Rectal smooth muscle tissue (tissue), 1 donor: ENCODE results near the gene GGT7.

Source experiments
- H3K27ac ChIP-seq: one replicate; pipeline ENCODE4 v1.7.0; 2013; ENCODE audit warnings: low read depth, low read length, inconsistent platforms
- H3K27me3 ChIP-seq: one replicate; pipeline ENCODE4 v1.7.0; 2013; ENCODE audit warnings: low read length; ENCODE audit not compliant: control insufficient read depth, insufficient read depth
- H3K36me3 ChIP-seq: one replicate; pipeline ENCODE4 v1.7.0; 2013; ENCODE audit warnings: low read length; ENCODE audit not compliant: control insufficient read depth, insufficient read depth
- H3K4me1 ChIP-seq: one replicate; pipeline ENCODE4 v1.7.0; 2013; ENCODE audit warnings: low read length; ENCODE audit not compliant: control insufficient read depth, insufficient read depth
- H3K4me3 ChIP-seq: one replicate; pipeline ENCODE4 v1.7.0; 2013; ENCODE audit warnings: low read length
- H3K9ac ChIP-seq: one replicate; pipeline ENCODE4 v1.7.0; 2013; ENCODE audit warnings: low read length

Gene GGT7

GRCh38 chr20:34797012-34797995 is 75.4 kb downstream of the GGT7 start:
- Histone ChIP-seq H3K27ac (no peak overlapping the region), H3K4me1 (no peaks in the 10 kb centered on the region), H3K9ac (no peak overlapping the region), H3K27me3 (no peaks in the 10 kb centered on the region), H3K4me3 (no peak overlapping the region), H3K36me3 (no peaks in the 10 kb centered on the region)
